Measurements from ENCODE around the gene SDCBP2. TPM values are rescaled to one million over a fixed set of nuclear protein-coding genes. Genes with fewer than 3 reads are reported as not detected.

The SDCBP2 gene
- total RNA-seq, 1 experiment from 2014 or later: 1.9 TPM

DNA sequence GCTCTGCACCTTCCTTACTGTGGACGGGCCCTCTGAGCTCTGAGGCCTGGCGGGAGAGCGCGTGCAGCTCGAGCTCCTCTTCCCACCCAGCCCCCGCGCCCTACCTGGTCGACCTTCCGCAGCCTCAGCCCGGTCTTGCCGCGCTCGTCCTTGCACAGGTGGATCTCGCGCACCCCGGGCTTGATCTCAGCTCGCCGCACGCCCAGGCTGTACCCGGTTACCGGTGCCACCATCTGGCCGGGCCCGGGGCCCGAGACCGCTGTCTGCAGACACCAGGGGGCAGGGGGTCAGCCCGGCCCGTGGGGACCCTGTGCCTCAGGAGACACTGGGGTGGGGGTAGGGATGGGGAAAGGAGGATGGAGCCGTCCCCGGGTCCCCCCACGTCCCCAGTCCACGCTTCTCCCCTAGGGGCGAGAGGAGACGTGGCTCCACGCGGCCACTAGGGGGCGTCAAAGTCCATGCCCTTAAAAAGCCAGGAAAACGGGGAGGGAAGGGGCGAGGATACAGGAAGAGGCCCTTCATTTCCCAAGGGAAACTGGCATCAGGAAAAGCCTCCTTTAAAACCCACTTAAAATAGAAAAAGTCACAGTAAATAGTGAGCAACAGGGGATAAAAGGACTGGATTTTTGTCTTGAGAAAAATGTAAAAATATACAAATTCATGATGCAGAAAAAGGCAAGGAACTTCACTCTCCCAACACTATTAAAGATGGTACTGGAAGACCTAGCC, 15.5 kb downstream of the SDCBP2 start:
- H3K27ac Mint-ChIP-seq: no peak overlapping the region
- no peaks in the 10 kb centered on the region for H3K27me3 ChIP-seq (ENCODE audit: insufficient read depth, low read length)
- H3K4me1 ChIP-seq (ENCODE audit: insufficient read depth, low read length): no peaks in the 10 kb centered on the region; the same call in 1 of the 2 replicates
- H4K8ac ChIP-seq (replicated peaks; ENCODE audit: insufficient read length, low read depth, low read length): no peak overlapping the region
- H3K9me3 ChIP-seq (ENCODE audit: control insufficient read depth, low read depth, low read length): no peaks in the 10 kb centered on the region
- H3K27me3 Mint-ChIP-seq (ENCODE audit: low read depth): peaks cover 23% of the 10 kb centered on the region
- WGBS (ENCODE audit: extremely low coverage, insufficient read length, low lambda C conversion rate): no CpG with 5 or more reads among the region's 38 CpGs
- TF ChIP-seq, protein P1, sequence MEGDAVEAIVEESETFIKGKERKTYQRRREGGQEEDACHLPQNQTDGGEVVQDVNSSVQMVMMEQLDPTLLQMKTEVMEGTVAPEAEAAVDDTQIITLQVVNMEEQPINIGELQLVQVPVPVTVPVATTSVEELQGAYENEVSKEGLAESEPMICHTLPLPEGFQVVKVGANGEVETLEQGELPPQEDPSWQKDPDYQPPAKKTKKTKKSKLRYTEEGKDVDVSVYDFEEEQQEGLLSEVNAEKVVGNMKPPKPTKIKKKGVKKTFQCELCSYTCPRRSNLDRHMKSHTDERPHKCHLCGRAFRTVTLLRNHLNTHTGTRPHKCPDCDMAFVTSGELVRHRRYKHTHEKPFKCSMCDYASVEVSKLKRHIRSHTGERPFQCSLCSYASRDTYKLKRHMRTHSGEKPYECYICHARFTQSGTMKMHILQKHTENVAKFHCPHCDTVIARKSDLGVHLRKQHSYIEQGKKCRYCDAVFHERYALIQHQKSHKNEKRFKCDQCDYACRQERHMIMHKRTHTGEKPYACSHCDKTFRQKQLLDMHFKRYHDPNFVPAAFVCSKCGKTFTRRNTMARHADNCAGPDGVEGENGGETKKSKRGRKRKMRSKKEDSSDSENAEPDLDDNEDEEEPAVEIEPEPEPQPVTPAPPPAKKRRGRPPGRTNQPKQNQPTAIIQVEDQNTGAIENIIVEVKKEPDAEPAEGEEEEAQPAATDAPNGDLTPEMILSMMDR (conservative IDR thresholded peaks at IDR 0.05): peak; percentile 100
- no peak overlapping the region for H2AFZ ChIP-seq (ENCODE audit: low read length)
- peak overlapping the region; percentile 63 for H3K18ac ChIP-seq (ENCODE audit: insufficient read length, low read depth, low read length)
- peak overlapping the region; percentile 69 for H3K14ac ChIP-seq (ENCODE audit: insufficient read depth, low read length)
- H3K4me2 ChIP-seq (ENCODE audit: insufficient read depth, insufficient read length, low read length): peak overlapping the region; percentile 42
- H2BK20ac ChIP-seq (ENCODE audit: low read depth, low read length, poor library complexity, severe bottlenecking): no peak overlapping the region
- no peak overlapping the region for H3K27ac ChIP-seq (ENCODE audit: insufficient read length, low read depth, low read length)
- no peaks in the 10 kb centered on the region for H4K20me1 ChIP-seq (ENCODE audit: control insufficient read depth, insufficient read depth, insufficient read length)
- H3K4ac ChIP-seq (ENCODE audit: low read depth, low read length): no peak overlapping the region
- no peak overlapping the region for H2BK5ac ChIP-seq (ENCODE audit: insufficient read length, low read length)
- no peak overlapping the region for H3T11ph ChIP-seq (ENCODE audit: low read length)
- no peak overlapping the region for H4K5ac ChIP-seq (ENCODE audit: insufficient read length, low read depth, low read length)
- peak overlapping the region; percentile 42 to 55; a peak in 4 of 5 replicates for H3K4me3 Mint-ChIP-seq
- peaks cover 11 to 13% of the 10 kb centered on the region in 2 experiments for H3K4me1 Mint-ChIP-seq
- peaks cover 5% of the 10 kb centered on the region for H3K23me2 ChIP-seq (ENCODE audit: insufficient read length, low read depth, low read length, poor library complexity, severe bottlenecking)
- no peak overlapping the region for H2BK12ac ChIP-seq (ENCODE audit: insufficient read length, low read depth, low read length)
- no peaks in the 10 kb centered on the region for H3K79me2 ChIP-seq (ENCODE audit: insufficient read depth, low read length)
- H3K79me1 ChIP-seq (ENCODE audit: insufficient read depth, low read depth, low read length, poor library complexity, severe bottlenecking): no peaks in the 10 kb centered on the region
- H2AK5ac ChIP-seq (ENCODE audit: insufficient read length, low read length): no peak overlapping the region
- H3K56ac ChIP-seq (ENCODE audit: insufficient read length, low read depth, low read length): no peak overlapping the region
- no peak overlapping the region for H3K23ac ChIP-seq (ENCODE audit: insufficient read length, low read depth, low read length)
- no peaks in the 10 kb centered on the region for H3K36me3 Mint-ChIP-seq (ENCODE audit: insufficient read depth in 1 of 3, low read depth in 3 of 3)
- no peak overlapping the region for H3K9ac ChIP-seq (ENCODE audit: extremely low read depth, insufficient read length, low read length)
- H2BK120ac ChIP-seq (ENCODE audit: low read depth, low read length, poor library complexity, severe bottlenecking): no peak overlapping the region
- DNase-seq: peak; percentile 72
- no peak overlapping the region for H4K91ac ChIP-seq (ENCODE audit: insufficient read length, low read depth, low read length)
- H2BK15ac ChIP-seq (ENCODE audit: low read depth, low read length): no peak overlapping the region
- no peaks in the 10 kb centered on the region for H3K9me3 Mint-ChIP-seq

Measured in H9 (cell line).